ENCODE results near the gene CDCA7.
"Not testable (repeated sequence)": the region's sequence is repeated elsewhere in the genome, so short reads cannot be mapped to it uniquely, and the experiment has no call there.

The CDCA7 gene

GRCh38 chr2:173354582-173355131 lies at the start of gene CDCA7:
Gene CDCA7 (plus strand): TSS chr2:173354872. CDS start chr2:173354964, 92 bp downstream.
- DNase-seq (ENCODE audit: low spot score), result peak; percentile 61

GRCh38 chr2:173305303-173305702 lies 49.4 kb upstream of the CDCA7 start:
- DNase-seq (ENCODE audit: low spot score), result no peak

- no peak for DNase-seq (ENCODE audit: low spot score)
Measured at GRCh38 chr2:173307293-173307692, 47.4 kb upstream of the CDCA7 start.

GRCh38 chr2:173309370-173309769 lies 45.3 kb upstream of the CDCA7 start:
- DNase-seq (ENCODE audit: low spot score), result not testable (repeated sequence)

GRCh38 chr2:173311844-173312606 lies 42.6 kb upstream of the CDCA7 start:
- no peak for DNase-seq (ENCODE audit: low spot score)

- no peak for DNase-seq (ENCODE audit: low spot score)
Measured at GRCh38 chr2:173323371-173323770, 31.3 kb upstream of the CDCA7 start.

GRCh38 chr2:173326806-173327205 lies 27.9 kb upstream of the CDCA7 start:
- no peak for DNase-seq (ENCODE audit: low spot score)

- DNase-seq (ENCODE audit: low spot score), result no peak
Measured at GRCh38 chr2:173327421-173327820, 27.3 kb upstream of the CDCA7 start.

- DNase-seq (ENCODE audit: low spot score), result not testable (repeated sequence)
Measured at GRCh38 chr2:173333003-173333402, 21.7 kb upstream of the CDCA7 start.

- DNase-seq (ENCODE audit: low spot score), result no peak
Measured at GRCh38 chr2:173339807-173340206, 14.9 kb upstream of the CDCA7 start.

- no peak for DNase-seq (ENCODE audit: low spot score)
Measured at GRCh38 chr2:173343921-173344320, 10.8 kb upstream of the CDCA7 start.

- no peak for DNase-seq (ENCODE audit: low spot score)
Measured at GRCh38 chr2:173346035-173346434, 8.6 kb upstream of the CDCA7 start.

- DNase-seq (ENCODE audit: low spot score), result peak; percentile 43
Measured at GRCh38 chr2:173347305-173348168, 7.1 kb upstream of the CDCA7 start.

GRCh38 chr2:173349287-173349686 lies 5.4 kb upstream of the CDCA7 start:
- no peak for DNase-seq (ENCODE audit: low spot score)

GRCh38 chr2:173350383-173350782 lies 4.3 kb upstream of the CDCA7 start:
- DNase-seq (ENCODE audit: low spot score), result no peak

- DNase-seq (ENCODE audit: low spot score), result no peak
Measured at GRCh38 chr2:173351879-173352278, 2.8 kb upstream of the CDCA7 start.

GRCh38 chr2:173353556-173353955 lies 1.1 kb upstream of the CDCA7 start:
- no peak for DNase-seq (ENCODE audit: low spot score)

- no peak for DNase-seq (ENCODE audit: low spot score)
Measured at GRCh38 chr2:173354073-173354581, 545 bp upstream of the CDCA7 start.

- peak; percentile 62 for DNase-seq (ENCODE audit: low spot score)
Measured at GRCh38 chr2:173355132-173355865, 627 bp downstream of the CDCA7 start.

GRCh38 chr2:173355866-173356508 lies 1.3 kb downstream of the CDCA7 start:
- DNase-seq (ENCODE audit: low spot score), result no peak

GRCh38 chr2:173357346-173357745 lies 2.7 kb downstream of the CDCA7 start:
- DNase-seq (ENCODE audit: low spot score), result no peak
